ENCODE results near the gene NAPA. TPM values are rescaled to one million over a fixed set of nuclear protein-coding genes. Genes with fewer than 3 reads are reported as not detected.

NAPA gene
- total RNA-seq, 1 experiment from 2014 or later = 87.0 TPM

DNA sequence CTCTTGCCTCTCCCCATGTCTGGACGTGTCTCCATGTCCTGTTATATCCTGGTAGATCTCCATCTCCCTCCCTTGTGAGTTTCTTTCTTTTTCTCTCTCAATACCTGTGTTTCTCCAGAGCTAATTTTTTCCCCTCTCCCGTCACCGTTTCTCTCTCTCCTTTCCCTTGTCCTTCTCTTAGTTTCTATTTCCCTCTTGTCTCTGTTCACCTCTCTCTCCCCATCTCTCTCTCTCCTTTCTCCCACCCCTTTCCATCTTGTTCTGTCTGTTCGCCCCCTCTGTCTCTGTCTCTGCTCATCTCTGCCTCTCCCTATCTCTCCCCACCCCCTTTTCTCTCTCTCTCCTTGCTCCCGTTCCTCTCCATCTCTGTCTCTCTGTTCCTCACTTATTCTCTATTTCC, 56.2 kb downstream of the NAPA start:
- no peak for DNase-seq (ENCODE audit: low read depth)

DNA sequence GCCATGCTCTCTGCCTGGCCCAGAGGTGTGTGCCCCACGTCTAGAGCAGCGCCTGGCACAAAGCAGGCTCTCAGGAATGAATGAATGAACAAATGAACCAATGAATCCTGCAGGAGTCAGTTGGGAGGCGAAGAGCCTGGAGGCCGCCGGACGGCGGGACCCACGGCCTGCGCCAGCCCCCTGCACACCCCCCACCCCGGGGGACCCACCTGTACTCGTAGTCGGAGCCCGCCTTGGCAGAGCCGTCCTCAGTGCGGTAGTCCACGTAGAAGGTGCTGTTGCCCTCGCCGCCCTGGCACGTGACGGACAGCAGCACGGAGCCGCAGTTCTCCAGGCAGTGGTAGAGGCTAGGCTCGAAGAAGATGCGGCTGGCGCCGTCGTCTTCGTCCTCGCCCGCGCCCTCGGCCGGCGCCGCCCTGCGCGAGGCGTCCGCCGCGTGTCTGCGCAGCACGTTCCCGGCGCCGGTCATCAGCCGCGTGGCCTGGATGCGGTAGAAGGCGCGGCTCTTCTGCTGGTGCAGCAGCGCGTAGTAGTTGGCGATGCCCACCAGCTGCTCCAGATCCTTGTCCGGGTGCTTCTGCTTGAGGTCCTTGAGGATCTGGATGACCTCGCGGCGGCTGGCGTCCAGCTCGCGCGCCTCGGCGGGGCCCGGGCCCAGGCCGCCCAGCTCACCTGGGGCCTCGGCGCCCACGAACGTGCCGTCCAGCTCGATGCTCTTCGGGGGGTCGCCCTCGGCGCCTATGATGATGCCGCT, 58.0 kb downstream of the NAPA start:
- no peak for DNase-seq (ENCODE audit: low read depth)

DNA sequence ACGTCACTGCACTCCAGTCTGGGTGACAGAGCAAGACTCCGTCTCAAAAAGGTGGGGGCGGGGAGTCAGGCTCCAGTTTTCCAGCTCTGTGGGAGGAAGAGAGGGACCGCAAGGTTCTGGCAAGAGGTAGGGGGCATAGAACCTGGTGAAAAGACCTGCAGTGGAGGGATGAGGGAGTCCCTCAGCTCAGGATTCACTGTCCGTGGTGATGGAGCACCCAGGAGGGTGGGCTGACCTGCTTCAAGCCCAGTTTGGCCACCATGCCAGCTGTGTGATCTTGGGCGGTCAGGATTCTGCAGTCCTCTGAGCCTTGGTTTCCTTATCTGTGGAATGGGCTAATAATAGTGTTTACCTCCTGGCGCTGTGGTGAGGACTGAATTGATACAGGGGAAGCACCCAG, 64.4 kb downstream of the NAPA start:
- DNase-seq (ENCODE audit: low read depth) = no peak

DNA sequence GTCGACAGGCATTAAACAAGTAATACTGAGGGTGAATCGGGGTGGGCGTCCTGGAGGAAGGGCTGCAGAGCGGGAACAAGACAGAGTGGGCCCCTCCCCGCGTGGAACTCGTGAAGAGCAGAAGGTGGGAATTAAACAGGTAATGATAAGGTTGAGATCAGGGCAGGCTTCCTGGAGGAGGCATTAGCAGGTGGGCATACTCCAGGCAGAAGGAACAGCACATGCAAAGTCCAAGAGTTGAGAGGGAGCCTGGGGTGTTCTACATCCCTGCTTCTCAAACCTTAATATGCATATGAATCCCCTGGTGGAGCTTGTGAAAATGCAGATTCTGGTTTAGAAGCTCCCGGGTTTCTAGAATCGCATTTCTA, 66.5 kb downstream of the NAPA start:
- DNase-seq (ENCODE audit: low read depth) = no peak

DNA sequence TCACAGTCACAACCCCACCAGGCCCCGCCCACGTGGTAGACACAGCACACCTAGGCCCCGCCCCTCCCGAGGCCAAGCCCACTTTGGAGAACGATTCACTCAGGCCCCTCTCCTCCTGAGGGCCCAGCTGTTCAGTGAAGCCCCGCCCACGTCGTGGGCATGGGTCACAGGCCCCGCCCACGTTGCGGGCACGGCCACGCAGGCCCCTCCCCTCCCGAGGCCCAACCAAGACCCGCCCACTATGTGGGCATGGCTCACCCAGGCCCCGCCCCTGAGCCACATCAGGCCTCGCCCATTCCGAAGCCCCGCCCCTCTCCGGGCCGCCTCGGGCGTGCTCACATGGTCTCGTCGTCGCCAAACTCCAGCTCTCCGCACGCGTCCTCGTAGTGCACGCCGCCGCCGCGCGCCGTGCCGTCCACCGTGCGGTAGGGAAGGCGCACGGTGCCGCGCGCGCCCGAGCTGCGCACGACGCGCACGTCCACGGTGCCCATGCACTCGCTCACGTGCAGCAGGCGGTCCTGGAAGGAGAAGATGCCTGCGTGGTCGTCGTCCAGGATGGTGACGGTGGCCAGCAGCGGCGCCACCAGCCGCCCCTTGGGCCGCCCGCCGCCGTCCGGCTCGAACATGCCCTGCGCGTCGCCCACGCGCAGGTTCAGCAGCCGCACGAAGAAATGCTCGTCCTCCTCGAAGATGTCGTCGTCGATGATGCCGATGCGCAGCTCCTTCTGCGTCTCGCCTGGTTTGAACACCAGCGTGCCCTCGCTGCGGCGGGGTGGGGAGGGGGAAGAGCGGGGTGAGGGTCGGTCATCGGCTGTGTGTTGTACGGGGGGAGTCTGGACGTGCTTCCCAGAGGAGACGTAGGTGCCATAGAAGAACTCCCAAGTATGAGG, 67.1 kb downstream of the NAPA start:
- peak; percentile 72 for DNase-seq (ENCODE audit: low read depth)

DNA sequence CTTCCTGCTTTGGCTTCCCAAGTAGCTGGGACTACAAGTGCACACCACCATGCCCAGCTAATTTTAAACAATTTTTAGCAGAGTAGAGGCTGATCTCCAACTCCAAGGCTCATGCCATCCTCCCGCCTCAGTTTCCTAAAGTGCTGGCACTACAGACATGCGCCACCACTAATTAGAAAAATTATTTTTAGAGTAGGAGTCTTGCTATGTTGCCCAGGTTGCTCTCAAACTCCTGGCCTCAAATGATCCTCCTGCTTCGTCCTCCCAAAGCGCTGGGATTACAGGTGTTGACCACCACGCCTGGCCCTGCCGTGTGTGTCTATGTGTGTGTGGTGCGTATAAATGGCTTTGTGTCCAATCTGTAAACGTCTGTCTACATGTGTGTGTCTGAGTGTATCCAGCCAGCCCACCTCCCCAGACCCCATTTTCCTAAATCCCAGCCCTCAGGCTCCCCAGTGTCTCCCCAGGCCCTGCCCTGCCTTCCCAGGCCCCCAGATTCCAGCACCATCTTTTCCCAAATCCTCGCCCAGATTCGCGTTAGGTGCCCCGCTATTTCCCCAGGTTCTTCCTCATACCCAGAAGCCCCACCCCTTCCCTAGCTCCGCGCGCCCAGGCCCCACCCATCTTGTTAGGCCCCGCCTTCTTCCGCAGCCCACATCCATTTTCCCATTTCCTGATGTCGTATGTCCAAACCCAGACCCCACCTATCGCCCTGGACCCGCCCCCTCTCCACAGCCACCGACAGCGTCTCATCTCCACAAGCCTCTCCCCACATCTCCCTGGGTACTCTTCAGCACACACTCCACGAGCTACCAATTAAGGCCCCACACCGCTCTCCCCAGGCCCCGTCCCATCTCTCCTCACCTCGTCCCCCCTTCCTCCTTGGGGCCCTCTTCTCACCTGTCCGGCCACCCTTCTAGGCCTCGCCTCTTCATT, 68.1 kb downstream of the NAPA start:
- DNase-seq (ENCODE audit: low read depth) = peak; percentile 75

DNA sequence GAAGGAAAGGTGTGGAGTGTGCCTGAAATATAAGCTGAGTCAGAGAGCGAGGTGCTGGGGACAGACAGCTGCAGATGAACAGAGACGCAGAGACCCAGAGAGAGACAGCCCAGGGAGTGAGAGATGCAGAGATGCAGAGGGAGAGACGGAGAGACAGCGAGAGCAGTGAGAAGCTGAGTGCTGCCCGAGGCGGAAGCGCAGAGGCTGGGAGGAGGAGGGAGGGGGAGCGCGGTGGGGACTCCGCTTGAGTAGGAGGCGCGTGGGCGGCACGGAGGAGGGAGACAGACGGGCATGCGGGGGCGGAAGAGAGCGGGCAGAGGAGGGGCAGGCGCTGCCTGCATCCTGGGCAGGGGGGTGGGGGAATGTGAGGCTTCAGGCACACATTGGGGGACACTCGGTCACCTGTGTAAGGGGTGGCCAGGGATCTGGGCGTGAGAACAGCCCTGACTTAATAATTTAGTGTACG, 68.9 kb downstream of the NAPA start:
- peak; percentile 68 for DNase-seq (ENCODE audit: low read depth)

DNA sequence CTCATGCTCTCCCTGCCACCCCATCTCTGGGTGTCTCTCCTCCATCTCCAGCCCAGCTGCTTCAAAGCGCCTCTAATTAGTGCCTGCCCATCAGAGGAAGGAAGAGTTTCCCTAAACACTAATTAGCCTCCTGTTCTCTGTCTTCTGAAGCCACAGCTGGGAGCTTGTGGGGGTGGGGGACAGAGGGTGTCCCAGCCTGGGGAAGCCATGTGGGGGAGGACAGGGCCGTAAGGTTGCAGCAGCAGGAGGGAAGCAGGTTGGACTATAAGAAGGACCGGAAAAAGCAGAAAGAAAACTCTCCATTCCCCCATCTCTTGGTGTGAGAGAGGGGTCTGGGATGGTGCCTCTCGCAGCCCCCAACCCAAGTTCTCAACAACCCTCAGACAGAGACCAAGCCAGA, 69.3 kb downstream of the NAPA start:
- DNase-seq (ENCODE audit: low read depth) = no peak

DNA sequence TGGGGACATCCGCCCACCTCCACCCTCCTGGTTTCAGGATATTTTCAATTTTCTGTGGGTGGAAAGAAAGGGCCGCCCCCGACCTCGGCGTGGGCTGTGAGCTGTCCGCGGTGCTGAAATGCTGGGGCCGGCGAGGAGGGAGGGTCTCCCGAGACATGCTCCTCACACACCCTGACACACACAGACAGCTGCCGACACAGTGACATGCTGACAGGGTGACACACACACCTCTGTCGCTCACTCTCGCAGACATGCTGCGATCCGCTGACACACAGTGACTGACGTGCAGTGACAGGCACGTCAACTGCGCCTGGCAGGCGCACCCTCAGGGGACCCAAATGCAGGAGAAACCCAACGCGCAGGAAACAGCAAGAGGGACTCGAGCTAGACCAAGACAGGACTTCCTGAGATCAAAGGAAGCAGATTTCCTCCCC, 70.5 kb downstream of the NAPA start:
- no peak for DNase-seq (ENCODE audit: low read depth)

DNA sequence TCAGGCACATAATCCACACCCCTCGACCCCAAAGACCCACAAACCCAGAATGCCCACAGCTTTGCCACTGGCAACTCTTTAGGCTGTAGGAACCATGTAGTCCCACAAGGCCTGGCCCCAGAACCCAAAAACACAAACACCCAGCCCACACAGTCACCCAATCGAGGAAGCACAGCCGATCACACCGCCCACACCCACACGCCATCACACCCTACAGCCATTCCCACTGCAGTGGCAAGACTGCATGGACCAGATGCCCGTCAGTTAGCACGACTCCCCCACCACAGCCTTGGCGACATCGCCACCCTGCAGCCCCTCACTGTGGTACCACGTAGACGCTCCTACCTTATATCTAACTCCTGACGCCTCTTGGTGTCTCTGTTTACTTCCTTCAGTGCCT, 71.5 kb downstream of the NAPA start:
- DNase-seq (ENCODE audit: low read depth) = no peak

DNA sequence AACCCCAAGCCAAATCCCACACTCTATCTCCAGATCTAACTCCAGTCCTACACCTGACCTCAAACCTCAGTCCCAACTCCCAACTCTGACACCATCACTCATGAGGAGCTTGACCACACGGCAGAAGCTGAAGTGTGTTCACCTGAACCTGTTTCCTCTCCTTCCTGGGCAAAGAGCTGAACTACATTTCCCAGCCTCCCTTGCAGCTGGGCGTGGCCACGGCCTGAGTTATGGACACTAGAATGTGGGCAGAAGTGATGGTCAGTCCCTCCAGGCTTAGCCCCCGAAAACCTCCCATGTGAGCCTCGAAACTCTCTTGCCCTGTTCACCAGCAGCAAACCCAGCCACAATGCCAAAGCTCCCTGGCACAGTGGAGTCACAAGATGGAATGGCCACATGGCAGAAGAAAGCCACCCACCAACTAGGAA, 76.1 kb downstream of the NAPA start:
- DNase-seq (ENCODE audit: low read depth) = no peak

Other genes with a start within 250 kb of the NAPA start
- 3.5 and 6.0 TPM in 2 replicates for gene INAFM1, start 240.2 kb downstream of the NAPA start, total RNA-seq (2014; rRNA removed; shearing (Covaris generic))
- not detected in 2 replicates for gene C5AR1, start 205.2 kb downstream of the NAPA start, total RNA-seq (2014; rRNA removed; shearing (Covaris generic))
- gene C5AR2, start 182.9 kb downstream of the NAPA start, total RNA-seq (2014; rRNA removed; shearing (Covaris generic)) = 0.17 TPM in 1 of 2 replicates, not detected in the other
- 29.7 and 30.5 TPM in 2 replicates for gene DHX34, start 165.7 kb downstream of the NAPA start, total RNA-seq (2014; rRNA removed; shearing (Covaris generic))
- 0.63 and 2.9 TPM in 2 replicates for gene MEIS3, start 95.5 kb downstream of the NAPA start, total RNA-seq (2014; rRNA removed; shearing (Covaris generic))
- 0.40 TPM in 1 of 2 replicates, not detected in the other for gene SLC8A2, start 43.2 kb downstream of the NAPA start, total RNA-seq (2014; rRNA removed; shearing (Covaris generic))
- 3.3 and 6.5 TPM in 2 replicates for gene KPTN, start 30.8 kb downstream of the NAPA start, total RNA-seq (2014; rRNA removed; shearing (Covaris generic))
- not detected in 2 replicates for gene ZNF541, start 58.1 kb upstream of the NAPA start, total RNA-seq (2014; rRNA removed; shearing (Covaris generic))
- 0.89 and 8.5 TPM in 2 replicates for gene BICRA, start 94.1 kb upstream of the NAPA start, total RNA-seq (2014; rRNA removed; shearing (Covaris generic))
- gene EHD2, start 198.4 kb upstream of the NAPA start, total RNA-seq (2014; rRNA removed; shearing (Covaris generic)) = 7.4 and 9.7 TPM in 2 replicates
- gene NOP53, start 230.5 kb upstream of the NAPA start, total RNA-seq (2014; rRNA removed; shearing (Covaris generic)) = 48.0 and 56.6 TPM in 2 replicates